GM12873 (cell line): ENCODE data around the gene ZC3H7B.

ENCODE experiments used
- CTCF ChIP-seq: IDR thresholded peaks from 2 replicates; pipeline ENCODE4 v1.5.1; 2012; ENCODE audit warnings: low read depth, mild to moderate bottlenecking, moderate library complexity, low read length, control low read depth; ENCODE audit not compliant: insufficient read depth; ENCODE audit errors: missing control alignments

ZC3H7B gene

GRCh38 chr22:41315586-41315985 lies 14.3 kb downstream of the ZC3H7B start:
- no peak for TF ChIP-seq CTCF

GRCh38 chr22:41320416-41321240 lies 19.3 kb downstream of the ZC3H7B start:
- TF ChIP-seq CTCF = no peak

GRCh38 chr22:41324821-41325528 lies 23.6 kb downstream of the ZC3H7B start:
- no peak for TF ChIP-seq CTCF

GRCh38 chr22:41327124-41327523 lies 25.8 kb downstream of the ZC3H7B start:
- no peak for TF ChIP-seq CTCF

GRCh38 chr22:41330169-41330568 lies 28.8 kb downstream of the ZC3H7B start:
- no peak for TF ChIP-seq CTCF

GRCh38 chr22:41332217-41332939 lies 31.1 kb downstream of the ZC3H7B start:
- no peak for TF ChIP-seq CTCF

- TF ChIP-seq CTCF = no peak
Measured at GRCh38 chr22:41333806-41334205, 32.5 kb downstream of the ZC3H7B start.
